ENCODE data around the gene USP8.

DNA sequence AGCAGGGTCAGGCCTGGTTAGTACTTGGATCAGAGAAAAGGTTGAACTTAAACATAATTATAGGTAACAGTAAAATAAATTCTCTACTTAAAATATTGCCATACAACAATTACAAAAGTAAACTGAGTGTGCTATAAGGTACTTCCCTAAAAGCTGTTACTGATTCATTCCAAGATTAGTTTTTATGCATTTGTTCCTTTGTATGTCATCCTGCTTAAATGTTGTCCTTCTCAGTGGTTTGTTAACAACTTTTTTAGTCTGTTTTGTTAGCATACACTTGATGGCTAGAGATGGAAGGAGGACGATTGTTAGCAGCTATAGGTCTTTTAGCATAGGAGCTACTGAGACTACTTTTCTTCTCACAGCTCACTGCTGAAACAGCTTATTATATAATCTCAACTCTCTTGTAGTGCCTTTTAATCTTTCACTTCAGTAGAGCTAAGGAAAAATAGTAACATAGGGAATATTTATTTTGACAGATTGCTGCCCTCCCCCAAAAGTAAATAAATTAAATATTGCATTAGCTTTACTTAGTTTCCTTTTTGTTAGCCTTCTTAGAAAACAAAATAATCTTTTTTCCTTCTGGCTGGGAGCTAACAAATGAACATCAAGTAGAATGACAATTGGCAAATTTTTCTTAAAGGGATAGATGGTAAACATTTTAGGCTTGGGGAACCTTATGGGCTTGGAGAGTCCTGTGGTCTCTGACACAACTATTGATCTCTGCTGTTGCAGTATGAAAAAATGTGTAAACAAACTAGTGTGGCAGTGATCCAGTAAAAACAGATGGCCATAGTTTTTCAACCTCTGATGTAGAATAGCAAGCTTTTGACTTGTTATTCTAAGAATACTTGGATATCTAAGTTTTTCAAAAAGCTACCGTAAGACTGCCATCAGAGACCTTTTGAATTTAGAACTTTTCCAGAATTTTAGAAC lies 39.5 kb downstream of the USP8 start:
- TF ChIP-seq, protein P1, sequence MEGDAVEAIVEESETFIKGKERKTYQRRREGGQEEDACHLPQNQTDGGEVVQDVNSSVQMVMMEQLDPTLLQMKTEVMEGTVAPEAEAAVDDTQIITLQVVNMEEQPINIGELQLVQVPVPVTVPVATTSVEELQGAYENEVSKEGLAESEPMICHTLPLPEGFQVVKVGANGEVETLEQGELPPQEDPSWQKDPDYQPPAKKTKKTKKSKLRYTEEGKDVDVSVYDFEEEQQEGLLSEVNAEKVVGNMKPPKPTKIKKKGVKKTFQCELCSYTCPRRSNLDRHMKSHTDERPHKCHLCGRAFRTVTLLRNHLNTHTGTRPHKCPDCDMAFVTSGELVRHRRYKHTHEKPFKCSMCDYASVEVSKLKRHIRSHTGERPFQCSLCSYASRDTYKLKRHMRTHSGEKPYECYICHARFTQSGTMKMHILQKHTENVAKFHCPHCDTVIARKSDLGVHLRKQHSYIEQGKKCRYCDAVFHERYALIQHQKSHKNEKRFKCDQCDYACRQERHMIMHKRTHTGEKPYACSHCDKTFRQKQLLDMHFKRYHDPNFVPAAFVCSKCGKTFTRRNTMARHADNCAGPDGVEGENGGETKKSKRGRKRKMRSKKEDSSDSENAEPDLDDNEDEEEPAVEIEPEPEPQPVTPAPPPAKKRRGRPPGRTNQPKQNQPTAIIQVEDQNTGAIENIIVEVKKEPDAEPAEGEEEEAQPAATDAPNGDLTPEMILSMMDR (IDR thresholded peaks at IDR 0.05): no peak
- no peak for TF ChIP-seq POLR2A (IDR thresholded peaks at IDR 0.05)

All from lower leg skin (tissue), 3 donors.